RWPE1 (cell line): ENCODE measurements around the gene CDC23.
"Not testable (repeated sequence)": the region's sequence is repeated elsewhere in the genome, so short reads cannot be mapped to it uniquely, and the experiment has no call there.

ENCODE experiments used
- CTCF ChIA-PET: fragments of 350-600 bp; sonication (Branson Sonifier 250); formaldehyde crosslinking; extraction: SDS; loops from one replicate; lab custom pipeline; 2021; lab: Yijun Ruan, JAX
- POLR2A ChIA-PET: fragments of 400-600 bp; formaldehyde crosslinking; extraction: SDS; loops from one replicate; lab custom pipeline; 2020; ENCODE audit warnings: antibody characterized with exemption; ENCODE audit not compliant: low non-redundant PET; lab: Yijun Ruan, JAX
- DNase-seq: peaks from one replicate; pipeline ENCODE4 v3.0.0; 2012; ENCODE audit warnings: low spot score
- H3K27ac ChIP-seq: fragments of 450-650 bp; 2 replicates; pipeline ENCODE4 v1.5.1; 2017
- CTCF ChIP-seq: fragments of 450-650 bp; conservative IDR thresholded peaks from 2 replicates; pipeline ENCODE4 v1.5.1; 2017; ENCODE audit warnings: low read depth, mild to moderate bottlenecking

The CDC23 gene

GRCh38 chr5:138213161-138214029 is at the start of gene CDC23:
Gene CDC23 (minus strand): TSS chr5:138213323. CDS start chr5:138213312, 11 bp downstream.
- DNase-seq, result peak; percentile 100
- CTCF ChIA-PET, result interaction anchor here (0.6 to 1.9 kb wide), 2 partner anchors 38 to 139 kb away, joined by 5 to 10 read pairs; partner anchors contain the start of gene KDM3B
- POLR2A ChIA-PET, result interaction anchor here (0.6 to 0.8 kb wide), 3 partner anchors 27 to 35 kb away, joined by 3 to 5 read pairs (median 4); partner anchors contain the start of genes BRD8 and KIF20A
- no peak for TF ChIP-seq CTCF
- H3K27ac ChIP-seq, result peak within 1 kb of the TSS; percentile 73

GRCh38 chr5:138258704-138259292 is 45.7 kb upstream of the CDC23 start:
- no peak for DNase-seq
- POLR2A ChIA-PET, result interaction anchor here (0.7 kb wide), 1 partner anchor 71 kb away, joined by 4 read pairs; no protein-coding TSS in a partner anchor

DNA sequence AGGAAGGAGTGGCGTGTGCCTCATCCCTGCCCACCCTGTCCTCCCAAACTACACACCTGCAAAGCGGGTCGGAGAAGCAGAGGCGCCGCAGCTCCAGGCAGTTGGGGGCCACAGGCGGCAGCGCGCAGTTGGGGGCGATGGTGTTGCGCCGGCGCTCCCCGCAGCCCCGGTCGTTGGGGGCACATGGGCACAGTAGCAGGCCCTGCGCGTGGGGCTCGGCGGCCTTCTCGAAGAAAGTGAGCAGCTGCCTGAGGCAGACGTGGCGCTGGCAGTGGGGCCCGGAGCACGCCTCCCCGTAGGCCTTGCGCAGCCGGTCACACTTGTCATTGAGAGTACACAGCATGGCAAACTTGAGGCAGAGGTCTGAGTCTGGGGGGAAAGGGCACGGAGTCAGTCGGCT is 44.5 kb upstream of the CDC23 start:
- ChIA-PET CTCF (no interaction called here), POLR2A (no interaction called here)
- no peak for TF ChIP-seq CTCF
- DNase-seq, result no peak
- no peak overlapping the region for H3K27ac ChIP-seq

More at GRCh38 chr5:138258704-138259292, 45.7 kb upstream of the CDC23 start:
- TF ChIP-seq CTCF, result no peak
- no peak overlapping the region for H3K27ac ChIP-seq
- CTCF ChIA-PET, result interaction anchor here (0.5 kb wide), 1 partner anchor 60 kb away, joined by 3 read pairs; no protein-coding TSS in a partner anchor

GRCh38 chr5:138252944-138253343 is 39.8 kb upstream of the CDC23 start:
- ChIA-PET CTCF (interaction anchor here (0.6 kb wide), 1 partner anchor 1929 kb away, joined by 3 read pairs; no protein-coding TSS in a partner anchor), POLR2A (no interaction called here)
- TF ChIP-seq CTCF, result no peak
- no peak for DNase-seq
- H3K27ac ChIP-seq, result no peak overlapping the region

- H3K27ac ChIP-seq, CTCF ChIA-PET, DNase-seq: not testable (repeated sequence)
- POLR2A ChIA-PET, result interaction anchor here (1.1 kb wide), 1 partner anchor 34 kb away, joined by 3 read pairs; the partner anchor contains the start of gene CDC23
Observed at GRCh38 chr5:138247800-138248199, 34.7 kb upstream of the CDC23 start.

DNA sequence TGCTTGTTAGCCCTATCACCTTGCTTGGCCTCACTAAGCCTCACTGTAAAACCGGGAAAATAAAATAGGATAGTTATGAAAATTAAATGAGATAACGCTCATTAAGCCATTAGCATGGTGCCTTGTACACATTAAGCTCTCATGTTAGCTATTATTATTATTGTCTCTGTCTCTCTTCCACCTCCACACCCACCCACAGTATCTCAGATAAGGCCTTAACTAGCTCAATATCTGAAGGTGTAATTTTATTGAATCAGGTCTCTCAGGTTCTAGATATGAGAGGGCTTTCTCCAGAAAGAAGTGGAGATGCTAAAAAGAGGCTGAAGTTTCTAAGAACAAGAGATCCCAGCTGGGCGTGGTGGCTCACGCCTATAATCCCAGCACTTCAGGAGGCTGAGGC is 33.7 kb upstream of the CDC23 start:
- no peak overlapping the region for H3K27ac ChIP-seq
- ChIA-PET CTCF (interaction anchor here (0.6 kb wide), 1 partner anchor 23 kb away, joined by 4 read pairs; no protein-coding TSS in a partner anchor), POLR2A (no interaction called here)
- no peak for TF ChIP-seq CTCF
- DNase-seq, result no peak
